ENCODE results near the gene MYO5B. TPM values are rescaled to one million over a fixed set of nuclear protein-coding genes. Genes with fewer than 3 reads are reported as not detected.
A peak's percentile ranks its signal among the peaks of the same experiment; 100 is the strongest.

Gene MYO5B
- total RNA-seq, 1 experiment from 2014 or later = 0.66 TPM

- in situ Hi-C loops (cut with HindIII; ENCODE audit: low pct_unique_long_range_greater_than_20kb, low sequenced_read_pairs) = no loop called here
- no peak for DNase-seq (ENCODE audit: low read depth, low spot score)
Measured at GRCh38 chr18:50065039-50065438, 129.9 kb downstream of the MYO5B start.

- DNase-seq (ENCODE audit: low read depth, low spot score) = no peak
- in situ Hi-C loops (cut with HindIII; ENCODE audit: low pct_unique_long_range_greater_than_20kb, low sequenced_read_pairs) = no loop called here
Measured at GRCh38 chr18:50061876-50062517, 132.9 kb downstream of the MYO5B start.

- in situ Hi-C loops (cut with HindIII; ENCODE audit: low pct_unique_long_range_greater_than_20kb, low sequenced_read_pairs) = no loop called here
- DNase-seq (ENCODE audit: low read depth, low spot score) = no peak
Measured at GRCh38 chr18:50060822-50061221, 134.1 kb downstream of the MYO5B start.

- no peak for DNase-seq (ENCODE audit: low read depth, low spot score)
- in situ Hi-C loops (cut with HindIII; ENCODE audit: low pct_unique_long_range_greater_than_20kb, low sequenced_read_pairs) = no loop called here
Measured at GRCh38 chr18:50058731-50059130, 136.2 kb downstream of the MYO5B start.

GRCh38 chr18:50057009-50057408 is 137.9 kb downstream of the MYO5B start:
- DNase-seq (ENCODE audit: low read depth, low spot score) = no peak
- in situ Hi-C loops (cut with HindIII; ENCODE audit: low pct_unique_long_range_greater_than_20kb, low sequenced_read_pairs) = no loop called here

- in situ Hi-C loops (cut with HindIII; ENCODE audit: low pct_unique_long_range_greater_than_20kb, low sequenced_read_pairs) = no loop called here
- no peak for DNase-seq (ENCODE audit: low read depth, low spot score)
Measured at GRCh38 chr18:50056185-50056584, 138.8 kb downstream of the MYO5B start.

GRCh38 chr18:50055488-50055887 is 139.5 kb downstream of the MYO5B start:
- in situ Hi-C loops (cut with HindIII; ENCODE audit: low pct_unique_long_range_greater_than_20kb, low sequenced_read_pairs) = no loop called here
- no peak for DNase-seq (ENCODE audit: low read depth, low spot score)

- DNase-seq (ENCODE audit: low read depth, low spot score) = no peak
- in situ Hi-C loops (cut with HindIII; ENCODE audit: low pct_unique_long_range_greater_than_20kb, low sequenced_read_pairs) = no loop called here
Measured at GRCh38 chr18:50053111-50053510, 141.8 kb downstream of the MYO5B start.

GRCh38 chr18:50051288-50051687 is 143.7 kb downstream of the MYO5B start:
- in situ Hi-C loops (cut with HindIII; ENCODE audit: low pct_unique_long_range_greater_than_20kb, low sequenced_read_pairs) = no loop called here
- DNase-seq (ENCODE audit: low read depth, low spot score) = peak; percentile 54

- DNase-seq (ENCODE audit: low read depth, low spot score) = no peak
- in situ Hi-C loops (cut with HindIII; ENCODE audit: low pct_unique_long_range_greater_than_20kb, low sequenced_read_pairs) = no loop called here
Measured at GRCh38 chr18:50045126-50045525, 149.8 kb downstream of the MYO5B start.

GRCh38 chr18:50044402-50044801 is 150.5 kb downstream of the MYO5B start:
- no peak for DNase-seq (ENCODE audit: low read depth, low spot score)
- in situ Hi-C loops (cut with HindIII; ENCODE audit: low pct_unique_long_range_greater_than_20kb, low sequenced_read_pairs) = no loop called here

- in situ Hi-C loops (cut with HindIII; ENCODE audit: low pct_unique_long_range_greater_than_20kb, low sequenced_read_pairs) = no loop called here
- DNase-seq (ENCODE audit: low read depth, low spot score) = no peak
Measured at GRCh38 chr18:50042611-50043010, 152.3 kb downstream of the MYO5B start.

- in situ Hi-C loops (cut with HindIII; ENCODE audit: low pct_unique_long_range_greater_than_20kb, low sequenced_read_pairs) = no loop called here
- no peak for DNase-seq (ENCODE audit: low read depth, low spot score)
Measured at GRCh38 chr18:50039746-50040145, 155.2 kb downstream of the MYO5B start.

- in situ Hi-C loops (cut with HindIII; ENCODE audit: low pct_unique_long_range_greater_than_20kb, low sequenced_read_pairs) = no loop called here
- DNase-seq (ENCODE audit: low read depth, low spot score) = peak; percentile 2
Measured at GRCh38 chr18:50038448-50038847, 156.5 kb downstream of the MYO5B start.

GRCh38 chr18:50034029-50034428 is 160.9 kb downstream of the MYO5B start:
- in situ Hi-C loops (cut with HindIII; ENCODE audit: low pct_unique_long_range_greater_than_20kb, low sequenced_read_pairs) = no loop called here
- DNase-seq (ENCODE audit: low read depth, low spot score) = no peak

GRCh38 chr18:50033004-50033403 is 161.9 kb downstream of the MYO5B start:
- in situ Hi-C loops (cut with HindIII; ENCODE audit: low pct_unique_long_range_greater_than_20kb, low sequenced_read_pairs) = no loop called here
- DNase-seq (ENCODE audit: low read depth, low spot score) = no peak

GRCh38 chr18:50030146-50030545 is 164.8 kb downstream of the MYO5B start:
- in situ Hi-C loops (cut with HindIII; ENCODE audit: low pct_unique_long_range_greater_than_20kb, low sequenced_read_pairs) = no loop called here
- no peak for DNase-seq (ENCODE audit: low read depth, low spot score)

- no peak for DNase-seq (ENCODE audit: low read depth, low spot score)
- in situ Hi-C loops (cut with HindIII; ENCODE audit: low pct_unique_long_range_greater_than_20kb, low sequenced_read_pairs) = no loop called here
Measured at GRCh38 chr18:50027996-50028395, 167.0 kb downstream of the MYO5B start.

GRCh38 chr18:50024466-50024865 is 170.5 kb downstream of the MYO5B start:
- in situ Hi-C loops (cut with HindIII; ENCODE audit: low pct_unique_long_range_greater_than_20kb, low sequenced_read_pairs) = no loop called here
- DNase-seq (ENCODE audit: low read depth, low spot score) = no peak

GRCh38 chr18:50022985-50023384 is 172.0 kb downstream of the MYO5B start:
- in situ Hi-C loops (cut with HindIII; ENCODE audit: low pct_unique_long_range_greater_than_20kb, low sequenced_read_pairs) = no loop called here
- no peak for DNase-seq (ENCODE audit: low read depth, low spot score)

Data from SK-MEL-5 (cell line).